ENCODE results near the gene HS3ST4.
"Not testable (repeated sequence)": the region's sequence is repeated elsewhere in the genome, so short reads cannot be mapped to it uniquely, and the experiment has no call there.

The HS3ST4 gene

DNA sequence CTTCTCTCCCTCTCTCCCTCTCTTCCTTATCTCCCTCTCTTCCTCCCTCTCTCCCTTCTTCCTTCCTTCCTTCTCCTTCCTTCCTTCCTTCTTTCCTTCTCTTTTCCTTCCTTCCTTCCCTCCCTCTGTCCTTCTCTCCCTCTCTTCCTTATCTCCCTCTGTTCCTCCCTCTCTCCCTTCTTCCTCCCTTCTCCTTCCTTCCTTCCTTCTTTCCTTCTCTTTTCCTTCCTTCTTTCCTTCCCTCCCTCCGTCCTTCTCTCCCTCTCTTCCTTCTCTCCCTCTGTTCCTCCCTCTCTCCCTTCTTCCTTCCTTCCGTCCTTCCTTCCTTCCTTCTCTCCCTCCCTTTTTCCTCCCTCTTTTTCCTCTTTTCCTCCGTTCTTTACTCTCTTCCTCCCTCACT, 38.6 kb downstream of the HS3ST4 start:
- no peak for DNase-seq (ENCODE audit: low spot score)

DNA sequence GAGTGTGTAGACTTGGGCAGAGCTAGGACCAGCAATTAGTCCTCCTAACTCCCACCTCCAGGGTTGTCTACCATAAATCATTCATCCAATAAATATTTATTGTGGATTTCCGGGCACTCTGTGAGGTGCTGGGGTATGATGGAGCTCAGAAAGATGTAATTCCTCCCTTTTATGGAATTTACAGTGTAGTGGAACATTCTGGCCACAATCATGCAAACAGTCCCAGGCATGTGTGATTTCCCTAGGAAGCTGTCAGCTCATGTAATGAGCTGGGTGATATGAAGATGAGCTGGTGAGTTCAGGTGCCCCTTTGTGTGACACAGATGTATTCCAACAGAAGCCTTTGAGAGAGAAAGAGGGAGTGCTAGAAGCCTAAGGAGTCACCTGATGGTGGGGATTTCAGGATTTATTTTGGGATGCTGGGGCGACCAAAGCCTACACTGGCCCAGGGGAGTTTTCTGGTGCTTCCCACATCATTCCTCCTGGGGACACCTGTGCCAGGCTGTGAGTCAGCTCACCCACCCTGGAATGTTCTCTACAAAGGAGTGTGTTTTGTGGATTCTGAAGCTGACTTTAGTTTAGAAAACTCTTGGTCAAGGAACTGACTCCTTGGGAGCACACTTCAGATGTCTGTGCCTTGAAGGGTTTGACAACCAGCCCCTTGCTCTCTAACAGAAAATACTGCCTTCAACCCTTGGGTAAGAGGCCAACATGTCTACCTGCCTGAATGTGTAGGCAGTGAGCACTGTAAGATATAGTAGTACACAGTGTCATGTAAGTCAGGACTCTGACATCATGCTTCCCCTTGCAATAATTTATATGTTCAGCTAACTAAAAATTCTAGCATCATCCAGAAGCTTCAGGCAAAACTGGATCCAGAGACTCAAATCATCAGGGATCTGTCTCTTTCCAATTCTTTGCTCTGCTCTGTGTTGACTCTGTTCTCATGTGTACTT, 42.9 kb downstream of the HS3ST4 start:
- no peak for DNase-seq (ENCODE audit: low spot score)

DNA sequence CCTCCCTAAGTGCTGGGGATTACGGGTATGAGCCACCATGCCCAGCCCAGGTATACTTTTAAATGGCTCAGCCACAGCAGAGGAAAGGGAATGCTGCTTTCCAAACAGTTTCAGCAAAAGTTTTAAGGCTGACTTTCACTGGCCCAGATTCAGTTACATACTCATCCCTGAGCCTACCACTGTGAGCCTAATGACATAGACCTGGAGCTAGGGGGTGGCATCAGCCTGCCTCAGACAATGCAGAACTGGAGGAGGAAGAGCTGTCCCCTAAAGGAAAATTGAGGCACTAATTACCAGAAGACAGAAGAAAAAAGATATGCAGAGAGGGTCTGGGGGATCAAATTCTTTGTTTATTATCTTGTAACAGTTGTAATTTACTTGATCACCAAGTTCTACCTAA, 43.9 kb downstream of the HS3ST4 start:
- no peak for DNase-seq (ENCODE audit: low spot score)

DNA sequence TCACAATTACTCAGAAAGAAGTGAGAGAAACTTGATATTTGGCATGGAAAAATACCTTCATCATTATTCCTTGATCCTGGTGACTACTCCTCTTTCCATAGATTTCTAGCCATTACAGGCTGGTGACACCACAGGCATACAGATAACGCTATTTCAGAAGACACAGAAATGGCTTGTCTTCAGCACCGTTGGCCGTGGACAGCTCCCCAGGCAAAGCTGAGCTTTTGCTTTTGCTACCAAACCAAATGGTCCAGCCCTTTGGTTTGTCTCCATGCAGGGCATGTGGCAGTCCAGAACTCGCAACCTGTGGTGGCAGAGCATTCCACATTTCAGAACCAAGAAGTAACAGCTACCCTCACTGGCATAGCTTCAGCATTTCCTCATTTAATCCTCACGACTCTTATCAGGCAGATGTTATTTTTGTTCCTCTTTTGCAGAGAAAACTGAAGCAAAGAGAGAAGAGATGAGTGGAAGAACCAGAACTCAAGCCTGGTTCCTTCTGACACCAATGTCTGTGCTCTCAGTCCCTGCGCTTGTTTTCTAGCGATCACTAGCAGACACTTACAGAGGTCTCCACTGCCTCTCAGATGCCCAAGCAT, 55.5 kb downstream of the HS3ST4 start:
- no peak for DNase-seq (ENCODE audit: low spot score)

DNA sequence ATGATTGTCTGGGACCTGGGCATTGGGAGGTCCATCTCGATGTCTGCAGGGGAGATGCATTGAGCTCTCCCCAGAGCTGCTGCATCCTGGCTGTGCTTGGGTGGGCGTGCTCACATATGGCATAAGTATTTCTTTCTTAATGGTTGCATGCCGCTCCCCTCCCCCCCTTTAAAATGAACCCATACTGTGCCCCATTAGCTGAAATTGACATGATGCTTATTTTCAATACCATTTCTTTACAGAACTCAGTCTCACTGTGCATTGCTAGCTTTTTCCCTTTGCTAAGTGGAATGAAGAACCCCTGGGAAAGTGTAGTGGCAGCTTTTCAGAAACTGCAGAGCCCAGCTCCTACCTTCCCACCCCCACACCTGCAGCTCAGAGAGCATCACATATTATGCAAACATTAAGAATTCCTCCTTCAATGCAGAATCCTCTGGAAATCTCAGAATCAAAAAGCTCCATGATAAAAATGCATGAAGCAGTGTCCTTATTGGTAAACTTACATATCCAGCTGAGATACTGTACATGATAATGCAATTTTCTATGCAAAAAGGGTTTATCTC, 56.4 kb downstream of the HS3ST4 start:
- DNase-seq (ENCODE audit: low spot score): no peak

DNA sequence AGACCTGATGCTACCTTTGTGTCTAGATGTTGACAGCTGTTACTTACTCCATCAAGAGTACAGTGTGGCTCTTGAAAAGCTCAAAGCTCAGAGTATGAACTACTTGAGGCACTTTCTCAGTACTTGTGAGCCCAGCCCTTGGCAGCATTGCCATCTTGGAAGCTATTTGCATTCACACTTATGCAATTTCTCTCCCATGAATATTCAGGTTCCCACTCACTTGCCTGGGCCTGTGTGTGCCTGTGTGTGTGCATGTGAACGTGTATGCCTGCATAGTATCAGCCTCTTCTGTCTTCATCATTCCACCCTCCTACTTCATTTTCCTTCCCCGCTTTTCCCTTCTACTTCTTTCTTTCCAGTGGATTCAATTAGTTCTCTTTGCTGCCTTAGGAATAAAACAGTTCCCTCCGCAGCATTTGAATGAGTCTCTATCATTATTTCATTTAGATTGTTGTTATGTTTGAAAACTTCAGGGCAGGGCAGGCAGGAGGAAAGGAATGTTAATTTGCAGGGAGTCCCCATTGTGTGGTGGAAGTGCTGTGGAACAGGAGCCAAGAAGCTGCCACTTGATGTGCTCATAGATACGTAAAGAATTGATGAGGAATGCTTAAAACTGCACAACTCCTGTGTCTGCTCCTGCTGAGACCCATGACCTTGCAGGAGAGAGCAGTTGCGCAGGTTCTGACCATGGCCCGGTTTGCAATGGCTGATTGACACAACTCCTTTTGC, 58.9 kb downstream of the HS3ST4 start:
- no peak for DNase-seq (ENCODE audit: low spot score)

DNA sequence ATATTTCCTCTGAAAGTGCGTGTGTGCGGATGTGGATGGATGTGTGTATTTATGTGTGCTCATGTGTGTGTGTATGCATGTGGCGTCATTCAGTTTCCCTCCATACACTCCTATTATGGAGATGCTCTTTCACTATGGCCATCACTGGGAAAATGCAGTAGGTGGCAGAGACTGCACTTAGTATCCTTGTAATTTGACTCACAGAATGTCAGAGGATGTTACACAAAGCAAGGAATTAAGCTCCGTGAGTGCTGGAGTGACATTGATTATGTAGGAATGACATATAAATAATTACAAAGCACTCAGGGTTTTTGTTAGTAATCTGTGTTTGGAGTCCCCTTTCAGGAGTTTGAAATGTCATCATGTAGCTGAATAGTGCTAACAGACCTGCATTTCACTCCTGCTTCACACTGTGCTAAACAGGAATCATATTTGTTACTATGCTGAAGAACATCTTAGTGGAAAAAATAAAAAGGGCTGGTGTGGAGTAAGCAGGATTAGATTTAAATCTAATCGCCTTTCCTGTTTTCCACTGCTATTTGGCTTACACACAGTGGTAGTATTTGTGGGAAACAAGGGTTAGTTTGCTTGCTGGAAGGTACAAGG, 59.6 kb downstream of the HS3ST4 start:
- no peak for DNase-seq (ENCODE audit: low spot score)

DNA sequence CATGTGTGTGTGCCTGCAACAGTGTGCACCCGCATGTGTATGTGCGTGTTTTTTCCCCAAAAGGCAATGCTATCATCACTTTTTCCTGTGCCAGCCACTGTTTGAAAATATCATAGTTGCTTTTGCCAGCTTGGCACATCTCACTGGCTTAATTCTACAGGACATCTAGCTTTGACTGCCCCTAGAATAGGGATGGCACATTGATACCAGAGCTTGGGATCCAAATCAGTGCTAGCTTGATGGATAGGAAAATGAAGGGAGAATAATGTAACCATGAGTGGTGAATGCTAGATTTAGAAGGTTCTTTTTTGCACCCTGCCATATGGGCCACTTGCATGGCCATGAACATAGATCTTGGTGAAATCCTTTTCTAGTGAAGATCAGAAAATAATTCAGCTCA, 72.7 kb downstream of the HS3ST4 start:
- DNase-seq (ENCODE audit: low spot score): no peak

DNA sequence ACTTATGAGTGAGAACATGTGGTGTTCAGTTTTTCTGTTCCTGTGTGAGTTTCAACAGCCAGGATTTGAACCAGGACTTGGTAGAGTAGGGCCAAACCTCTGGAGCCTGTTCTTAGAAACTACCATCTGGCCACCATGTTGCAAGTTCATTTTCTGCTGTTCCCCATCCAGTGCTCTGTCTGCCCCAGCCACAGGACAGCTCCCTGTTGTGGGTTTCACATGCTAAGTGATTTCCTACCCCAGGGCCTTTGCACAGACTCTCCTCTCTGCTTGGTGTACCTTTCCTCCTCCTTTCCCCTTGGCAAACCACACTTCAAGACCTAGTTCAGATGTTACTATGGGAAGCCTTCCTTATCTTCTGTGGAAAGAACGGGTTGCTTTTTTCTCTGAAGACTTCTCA, 79.5 kb downstream of the HS3ST4 start:
- DNase-seq (ENCODE audit: low spot score): no peak

DNA sequence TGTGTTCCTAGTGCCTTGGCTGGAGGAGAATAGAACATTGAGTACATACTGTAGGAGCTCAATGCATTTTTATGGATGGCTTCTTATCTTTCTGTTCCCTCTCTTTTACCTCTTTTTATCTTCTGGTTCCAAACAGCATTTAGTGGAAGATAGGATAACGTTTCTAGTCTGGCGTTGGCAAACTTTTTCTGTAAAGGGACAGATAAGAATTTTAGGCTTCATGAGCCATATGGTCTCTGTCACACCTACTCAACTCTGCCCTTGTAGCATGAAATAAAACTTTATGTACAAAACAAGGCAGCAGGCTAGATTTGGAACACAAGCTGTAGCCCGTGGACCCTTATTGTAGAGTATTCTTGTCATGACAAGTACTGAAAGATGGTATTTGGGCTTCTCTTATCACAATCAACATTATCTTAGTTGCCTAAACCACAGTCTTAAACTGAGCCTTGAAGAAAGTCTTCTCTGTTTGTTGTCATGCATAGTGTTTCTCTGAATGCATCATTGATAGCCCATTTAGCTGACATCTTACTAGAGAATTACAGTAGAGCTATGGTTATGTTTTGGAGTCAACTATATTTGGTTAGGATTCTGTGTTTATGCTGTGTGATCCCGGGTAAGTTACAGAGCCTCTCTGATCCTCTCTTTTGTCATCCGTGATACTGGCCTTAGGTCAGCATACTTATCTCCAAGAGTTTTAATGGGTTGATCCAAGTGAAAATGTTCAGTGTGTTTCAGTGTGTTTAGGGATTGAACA, 80.2 kb downstream of the HS3ST4 start:
- DNase-seq (ENCODE audit: low spot score): no peak

DNA sequence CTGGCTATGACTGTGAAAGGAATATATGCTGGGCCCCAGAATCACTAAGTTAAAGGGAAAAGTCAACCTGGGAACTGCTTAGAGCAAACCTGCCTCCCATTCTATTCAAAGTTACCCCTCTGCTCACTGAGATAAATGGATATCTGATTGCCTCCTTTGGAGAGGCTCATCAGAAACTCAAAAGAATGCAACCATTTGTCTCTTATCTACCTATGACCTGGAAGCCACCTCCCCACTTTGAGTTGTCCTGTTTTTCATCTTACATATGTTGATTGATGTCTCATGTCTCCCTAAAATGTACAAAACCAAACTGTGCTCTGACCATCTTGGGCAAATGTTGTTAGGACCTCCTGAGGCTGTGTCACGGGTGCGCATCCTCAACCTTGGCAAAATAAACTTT, 84.5 kb downstream of the HS3ST4 start:
- DNase-seq (ENCODE audit: low spot score): not testable (repeated sequence)

DNA sequence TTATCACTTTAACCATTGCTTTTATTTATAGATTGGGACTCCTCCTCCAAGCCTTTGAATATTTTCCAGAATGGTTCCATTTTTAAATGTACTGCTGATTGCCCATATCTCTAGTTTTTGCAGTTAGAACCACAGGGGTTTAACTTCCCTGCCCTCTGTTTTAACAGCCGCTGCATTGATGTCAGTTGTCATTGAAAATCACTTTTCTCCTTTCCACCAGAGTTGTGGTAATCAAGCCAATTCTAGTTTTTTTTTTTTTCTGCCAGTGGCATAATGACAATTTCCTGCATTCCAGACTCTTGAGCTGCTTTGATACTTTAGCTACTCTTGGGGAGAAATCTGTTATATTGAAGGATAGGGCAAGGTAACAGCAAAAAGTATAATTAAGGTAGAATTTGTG, 91.5 kb downstream of the HS3ST4 start:
- no peak for DNase-seq (ENCODE audit: low spot score)

DNA sequence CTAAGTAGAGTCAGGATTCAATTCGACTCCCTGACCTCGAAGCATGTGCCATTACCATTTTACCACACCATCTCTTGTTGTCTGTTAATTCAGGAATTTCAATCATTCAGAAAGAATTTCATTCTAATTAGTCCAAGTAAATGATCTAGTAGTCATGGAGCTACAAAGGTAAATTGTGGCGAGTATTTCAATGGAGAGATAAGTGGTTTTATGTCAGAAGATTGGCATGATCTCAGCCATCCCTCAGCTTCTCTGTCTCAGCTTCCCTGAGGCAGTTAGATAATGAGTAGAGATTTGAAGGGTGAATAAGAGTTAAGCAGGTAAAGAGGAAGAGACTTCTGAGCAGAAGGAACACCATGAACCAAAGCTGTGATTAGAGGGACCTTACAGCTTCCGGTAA, 93.6 kb downstream of the HS3ST4 start:
- no peak for DNase-seq (ENCODE audit: low spot score)

DNA sequence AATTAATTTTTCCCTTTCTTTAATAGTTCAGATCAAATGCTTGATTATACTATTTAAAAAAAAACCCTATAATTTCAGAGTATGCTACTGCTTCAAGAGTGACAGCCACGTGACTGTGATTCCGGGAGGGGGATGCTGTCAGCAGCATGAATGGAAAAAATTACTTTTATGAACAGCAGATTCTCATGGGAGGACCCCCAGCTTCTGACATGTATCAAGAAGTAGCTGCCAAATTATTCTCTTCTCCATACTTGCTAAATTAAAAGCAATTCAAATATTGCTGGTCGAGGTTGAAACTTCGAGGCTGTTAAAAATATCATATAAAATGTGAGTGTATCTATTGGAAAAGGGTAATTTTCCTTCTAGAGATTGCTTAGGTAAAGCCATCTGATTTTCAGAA, 95.0 kb downstream of the HS3ST4 start:
- no peak for DNase-seq (ENCODE audit: low spot score)

DNA sequence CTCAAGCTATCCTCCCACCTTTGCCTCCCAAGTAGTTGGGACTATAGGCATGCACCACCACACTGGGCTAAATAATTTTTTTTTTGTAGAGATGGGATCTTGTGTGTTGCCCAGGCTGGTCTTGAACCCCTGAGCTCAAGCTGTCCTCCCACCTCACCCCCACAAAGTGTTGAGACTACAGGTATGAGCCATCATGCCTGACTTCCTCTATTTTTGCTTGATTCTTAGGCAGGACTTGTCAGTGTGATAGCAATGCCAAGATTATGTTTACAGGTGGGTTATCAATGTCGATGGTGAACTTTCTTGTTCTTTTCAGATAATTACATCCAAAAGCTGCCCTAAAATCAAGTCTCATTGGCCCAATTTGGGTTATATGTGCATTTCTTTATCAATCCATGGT, 96.9 kb downstream of the HS3ST4 start:
- no peak for DNase-seq (ENCODE audit: low spot score)

DNA sequence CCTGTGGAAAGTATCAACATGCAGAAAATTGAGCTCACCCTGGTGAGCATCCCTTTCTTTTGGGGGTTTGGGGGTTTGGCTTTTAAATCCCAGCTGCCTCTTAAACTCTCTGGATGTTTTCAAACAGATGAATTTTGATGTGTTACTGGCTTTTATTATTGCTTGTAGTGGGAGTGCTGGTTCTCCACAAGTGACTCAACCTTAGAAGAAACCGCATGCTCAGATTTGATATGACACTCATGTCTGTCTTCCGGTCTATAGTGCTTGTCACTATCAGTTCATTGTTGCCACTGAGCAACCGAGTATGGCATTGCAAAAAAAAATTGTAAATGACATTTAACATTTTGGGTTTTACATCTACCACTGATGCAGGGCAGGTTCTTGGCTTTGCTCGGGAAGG, 104.5 kb downstream of the HS3ST4 start:
- DNase-seq (ENCODE audit: low spot score): no peak

DNA sequence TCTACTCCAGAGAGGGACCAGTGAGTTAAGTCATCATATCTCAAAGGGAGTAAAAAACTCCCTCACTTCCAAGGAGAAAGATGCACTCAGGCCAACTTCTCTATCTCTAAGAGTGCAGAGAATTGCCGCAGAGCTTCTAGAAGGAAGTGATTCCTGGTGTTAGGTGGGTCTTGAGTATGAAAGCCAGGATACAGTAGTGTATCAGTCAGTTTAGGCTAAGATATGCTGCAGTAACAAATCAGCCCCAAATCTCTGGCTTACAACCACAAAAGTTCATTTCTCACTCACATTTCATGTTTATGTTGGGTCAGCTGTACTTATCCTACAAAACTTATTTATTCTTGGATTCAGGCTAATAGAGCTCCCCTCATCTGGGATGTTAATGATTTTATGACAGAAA, 106.3 kb downstream of the HS3ST4 start:
- DNase-seq (ENCODE audit: low spot score): no peak

DNA sequence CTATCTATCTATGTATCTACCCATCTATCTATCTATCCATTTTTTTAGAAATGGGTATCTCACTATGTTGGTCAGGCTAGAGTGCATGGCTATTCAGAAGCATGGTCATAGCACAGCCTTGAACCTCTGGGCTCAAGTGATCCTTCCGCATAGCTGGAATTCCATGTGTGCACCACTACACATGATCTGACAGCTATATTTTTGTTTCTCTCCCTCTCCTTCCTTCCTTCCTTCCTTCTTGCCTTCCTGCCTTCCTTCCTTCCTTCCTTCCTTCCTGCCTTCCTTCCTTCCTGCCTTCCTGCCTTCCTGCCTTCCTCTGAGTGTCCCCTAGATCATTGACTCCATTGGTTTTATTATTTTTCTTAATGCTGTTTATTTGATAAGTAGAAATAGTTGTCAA, 108.1 kb downstream of the HS3ST4 start:
- no peak for DNase-seq (ENCODE audit: low spot score)

DNA sequence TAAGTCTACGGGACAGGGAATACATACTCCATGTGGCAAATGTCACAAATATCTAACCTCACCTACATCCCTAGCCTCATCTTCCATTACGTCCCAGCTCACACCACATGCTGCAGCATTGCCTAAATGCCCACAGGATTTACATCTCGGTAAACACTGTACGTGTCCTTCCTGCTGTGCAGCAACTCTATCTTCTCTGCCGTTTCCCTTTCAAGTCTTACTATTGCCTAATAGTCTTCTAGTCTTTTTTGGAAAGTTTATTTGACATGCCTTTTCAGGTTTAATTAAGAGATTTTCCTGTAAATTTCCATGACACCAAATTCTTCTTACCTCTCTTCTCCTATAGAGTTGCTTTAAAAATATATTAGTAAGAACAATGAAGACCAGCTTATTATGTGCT, 120.5 kb downstream of the HS3ST4 start:
- DNase-seq (ENCODE audit: low spot score): no peak

DNA sequence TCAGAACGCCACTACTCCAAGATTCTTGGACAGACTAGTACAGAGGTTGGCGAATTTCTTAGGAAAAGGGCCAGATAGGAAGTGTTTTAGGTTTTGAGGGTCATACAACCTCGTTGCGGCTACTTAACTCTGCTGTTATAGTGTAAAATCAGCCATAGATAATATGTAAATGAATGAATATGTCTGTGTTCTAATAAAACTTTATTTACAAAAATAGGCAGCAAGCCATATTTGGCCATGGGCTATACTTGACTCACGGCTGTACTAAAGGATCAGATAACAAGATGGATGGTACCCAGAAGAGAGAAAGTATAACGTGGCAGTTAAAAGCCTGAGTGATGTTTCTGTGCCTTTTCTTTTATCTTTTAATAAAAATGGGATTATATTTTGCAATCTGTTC, 125.5 kb downstream of the HS3ST4 start:
- DNase-seq (ENCODE audit: low spot score): no peak

DNA sequence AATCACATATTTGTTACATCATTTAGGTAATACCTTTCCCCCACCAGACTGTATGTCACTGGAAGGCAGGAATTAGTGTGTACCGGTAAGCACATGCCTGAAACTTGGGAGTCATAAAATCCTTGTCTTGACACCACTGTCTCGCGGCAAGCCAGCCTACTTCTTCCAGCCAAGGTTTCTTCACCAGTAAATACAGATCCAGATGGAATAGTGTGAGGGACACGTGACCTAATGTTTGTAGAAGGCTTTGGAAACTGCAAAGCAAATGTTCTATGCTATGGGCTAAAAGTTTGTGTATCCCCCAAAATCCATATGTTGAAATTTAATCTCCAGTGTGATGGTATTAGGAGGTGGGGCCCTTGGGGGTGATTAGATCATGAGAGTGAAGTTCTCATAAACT, 126.1 kb downstream of the HS3ST4 start:
- no peak for DNase-seq (ENCODE audit: low spot score)

DNA sequence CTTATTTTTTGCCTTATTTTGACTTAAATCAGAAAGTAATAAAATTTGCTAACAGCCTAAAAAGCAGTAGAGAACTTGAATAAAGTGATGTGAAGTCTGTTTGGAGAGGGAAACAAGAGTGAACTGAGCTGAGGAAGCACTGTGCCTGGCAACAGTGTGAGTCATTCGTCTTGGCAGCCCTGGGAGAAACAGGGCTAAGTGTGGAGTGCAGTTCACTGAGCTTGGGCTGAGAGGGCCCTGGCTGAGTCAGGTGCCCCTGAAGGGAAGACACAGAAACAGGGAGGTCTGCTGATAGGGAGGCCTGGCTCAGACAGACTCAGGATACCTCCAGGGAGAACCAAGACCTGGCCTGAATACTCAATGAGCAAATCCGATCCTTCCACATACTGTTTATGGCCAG, 132.1 kb downstream of the HS3ST4 start:
- DNase-seq (ENCODE audit: low spot score): no peak
